PFSK-1 (cell line): ENCODE measurements around the gene TP53AIP1.

Source experiments
- POLR2AphosphoS5 ChIP-seq: IDR thresholded peaks from 2 replicates; pipeline ENCODE4 v1.6.1; 2012; ENCODE audit warnings: low read depth, mild to moderate bottlenecking, control low read depth, low read length, moderate library complexity
- TAF1 ChIP-seq: IDR thresholded peaks from 2 replicates; pipeline ENCODE4 v1.6.1; 2012; ENCODE audit warnings: low read length, control low read depth, borderline replicate concordance; ENCODE audit not compliant: insufficient read depth
- TF ChIP-seq, protein P1 (sequence below), 2 experiments: IDR thresholded peaks; 2 replicates each; pipeline versions ENCODE4 v1.6.1 to v1.8.0; 2011 to 2012; ENCODE audit warnings: low read depth in 2 of 2, low read length in 2 of 2, control low read depth in 1 of 2, inconsistent platforms in 1 of 2, mild to moderate bottlenecking in 1 of 2, moderate library complexity in 1 of 2; ENCODE audit not compliant: insufficient read depth in 1 of 2

DNA sequence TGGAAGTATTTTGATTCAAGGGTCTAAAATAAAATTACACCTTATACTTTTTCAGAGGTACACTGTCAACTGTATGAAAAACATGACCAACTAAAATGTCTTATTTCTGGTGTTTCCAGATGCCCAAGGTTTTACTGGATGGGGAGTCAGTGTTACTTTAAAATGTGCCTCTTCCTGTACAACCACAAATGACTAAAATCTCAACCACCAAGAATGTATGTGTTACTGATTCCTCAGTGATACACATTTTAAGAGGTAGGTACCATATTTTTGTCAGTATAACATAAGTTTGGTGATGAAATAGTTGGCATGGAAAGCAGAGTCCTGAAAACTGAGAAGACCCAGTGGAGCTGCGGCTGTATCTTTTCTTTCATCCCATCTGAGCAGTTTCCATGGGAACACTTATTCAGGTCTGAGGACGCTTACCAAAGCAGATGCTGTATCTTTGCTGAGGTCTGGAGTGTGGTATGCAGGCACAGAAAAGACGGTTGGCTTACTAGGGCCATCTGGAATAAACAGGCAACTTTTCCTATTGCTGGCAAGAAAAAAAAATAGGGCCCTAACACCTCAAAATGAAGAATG lies 21.2 kb upstream of the TP53AIP1 start:
- TF ChIP-seq POLR2AphosphoS5 = no peak
- no peak for TF ChIP-seq TAF1
- TF ChIP-seq, protein P1, sequence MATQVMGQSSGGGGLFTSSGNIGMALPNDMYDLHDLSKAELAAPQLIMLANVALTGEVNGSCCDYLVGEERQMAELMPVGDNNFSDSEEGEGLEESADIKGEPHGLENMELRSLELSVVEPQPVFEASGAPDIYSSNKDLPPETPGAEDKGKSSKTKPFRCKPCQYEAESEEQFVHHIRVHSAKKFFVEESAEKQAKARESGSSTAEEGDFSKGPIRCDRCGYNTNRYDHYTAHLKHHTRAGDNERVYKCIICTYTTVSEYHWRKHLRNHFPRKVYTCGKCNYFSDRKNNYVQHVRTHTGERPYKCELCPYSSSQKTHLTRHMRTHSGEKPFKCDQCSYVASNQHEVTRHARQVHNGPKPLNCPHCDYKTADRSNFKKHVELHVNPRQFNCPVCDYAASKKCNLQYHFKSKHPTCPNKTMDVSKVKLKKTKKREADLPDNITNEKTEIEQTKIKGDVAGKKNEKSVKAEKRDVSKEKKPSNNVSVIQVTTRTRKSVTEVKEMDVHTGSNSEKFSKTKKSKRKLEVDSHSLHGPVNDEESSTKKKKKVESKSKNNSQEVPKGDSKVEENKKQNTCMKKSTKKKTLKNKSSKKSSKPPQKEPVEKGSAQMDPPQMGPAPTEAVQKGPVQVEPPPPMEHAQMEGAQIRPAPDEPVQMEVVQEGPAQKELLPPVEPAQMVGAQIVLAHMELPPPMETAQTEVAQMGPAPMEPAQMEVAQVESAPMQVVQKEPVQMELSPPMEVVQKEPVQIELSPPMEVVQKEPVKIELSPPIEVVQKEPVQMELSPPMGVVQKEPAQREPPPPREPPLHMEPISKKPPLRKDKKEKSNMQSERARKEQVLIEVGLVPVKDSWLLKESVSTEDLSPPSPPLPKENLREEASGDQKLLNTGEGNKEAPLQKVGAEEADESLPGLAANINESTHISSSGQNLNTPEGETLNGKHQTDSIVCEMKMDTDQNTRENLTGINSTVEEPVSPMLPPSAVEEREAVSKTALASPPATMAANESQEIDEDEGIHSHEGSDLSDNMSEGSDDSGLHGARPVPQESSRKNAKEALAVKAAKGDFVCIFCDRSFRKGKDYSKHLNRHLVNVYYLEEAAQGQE (IDR thresholded peaks at IDR 0.05; ENCODE audit: insufficient read depth in 1 of 2, low read depth in 2 of 2, low read length in 2 of 2) = no peak
